ENCODE measurements around the gene GAREM1.
A peak's percentile ranks its signal among the peaks of the same experiment; 100 is the strongest.

GAREM1 gene

DNA sequence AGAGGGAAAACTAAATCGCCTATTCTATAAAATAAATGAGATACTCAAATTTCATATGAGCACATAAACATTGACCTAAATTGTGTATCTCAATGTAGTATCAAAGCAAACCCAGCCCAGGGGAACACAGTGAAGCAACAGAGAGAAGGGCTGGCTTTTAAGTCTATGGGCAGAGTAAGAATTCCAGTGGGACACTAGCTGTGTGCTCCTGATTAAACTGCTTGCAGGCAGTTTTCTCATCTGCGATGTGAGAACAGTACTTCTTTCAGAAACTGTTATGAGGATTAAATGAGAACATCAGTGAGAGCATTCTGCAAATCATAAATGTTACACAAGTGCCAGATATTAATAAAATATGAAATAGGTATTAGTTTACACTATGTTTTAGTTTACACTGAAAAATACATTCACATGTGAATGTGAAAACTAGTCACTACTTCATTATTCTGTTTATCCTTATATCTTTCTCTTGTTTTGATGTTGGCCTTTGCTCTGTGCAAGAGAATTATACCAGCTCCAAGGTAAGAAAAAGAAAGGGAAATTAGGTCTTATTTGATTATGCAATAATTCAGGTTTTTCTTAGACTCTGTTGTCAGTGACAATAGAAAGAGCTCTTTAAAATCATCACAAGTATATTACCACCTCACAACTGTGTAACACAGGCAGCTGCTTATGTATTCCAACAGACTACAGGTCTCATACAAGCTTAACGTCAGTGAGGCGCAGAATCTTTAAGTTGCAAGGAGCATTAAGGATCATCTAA is 47.5 kb downstream of the GAREM1 start:
- no peak for DNase-seq

DNA sequence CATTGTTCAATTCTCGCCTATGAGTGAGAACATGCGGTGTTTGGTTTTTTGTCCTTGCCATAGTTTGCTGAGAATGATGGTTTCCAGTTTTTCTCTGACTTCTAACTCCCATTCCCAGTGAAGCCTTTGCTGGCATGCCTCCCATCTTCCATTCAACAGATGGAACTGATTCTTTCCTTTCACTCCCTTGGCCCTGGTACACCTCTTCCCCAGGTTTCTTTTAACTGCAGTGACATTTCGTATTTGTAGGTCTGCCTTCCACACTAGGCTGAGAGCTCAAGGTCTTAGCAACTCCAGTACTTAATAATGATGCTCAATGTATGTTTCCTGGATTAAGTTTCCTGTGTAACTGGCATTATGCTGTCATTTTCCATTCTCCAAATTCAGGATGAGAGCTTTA is 48.5 kb downstream of the GAREM1 start:
- DNase-seq: no peak

DNA sequence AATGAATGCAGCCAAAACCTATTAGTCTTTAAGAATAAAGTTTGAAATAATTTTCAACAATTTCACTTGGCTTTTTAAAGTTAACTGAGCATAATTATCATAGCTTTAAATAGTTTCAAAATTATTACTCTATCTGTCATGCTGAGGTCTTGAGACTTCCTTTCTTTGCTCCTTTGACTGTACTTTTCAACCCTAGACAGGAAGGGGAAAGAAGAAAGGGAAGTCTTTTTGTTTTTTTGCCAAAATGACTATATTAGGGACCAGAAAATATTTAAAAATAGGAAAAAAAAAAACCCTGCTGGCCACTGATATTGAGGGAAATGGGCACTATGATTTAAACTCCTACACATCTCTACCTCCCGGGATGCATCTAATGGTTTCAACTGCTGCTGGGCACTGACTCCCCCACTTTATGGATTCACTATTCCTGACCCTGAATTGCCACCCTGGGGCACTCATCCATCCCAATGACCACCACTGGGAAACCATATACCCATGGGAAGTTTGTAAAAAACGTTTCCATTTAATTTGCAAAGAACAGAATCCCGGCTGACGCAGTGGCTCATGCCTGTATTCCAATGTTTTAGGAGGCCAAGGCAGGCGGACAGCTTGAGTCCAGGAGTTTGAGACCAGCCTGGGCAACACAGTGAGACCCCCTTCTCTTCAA is 50.5 kb downstream of the GAREM1 start:
- no peak for DNase-seq

DNA sequence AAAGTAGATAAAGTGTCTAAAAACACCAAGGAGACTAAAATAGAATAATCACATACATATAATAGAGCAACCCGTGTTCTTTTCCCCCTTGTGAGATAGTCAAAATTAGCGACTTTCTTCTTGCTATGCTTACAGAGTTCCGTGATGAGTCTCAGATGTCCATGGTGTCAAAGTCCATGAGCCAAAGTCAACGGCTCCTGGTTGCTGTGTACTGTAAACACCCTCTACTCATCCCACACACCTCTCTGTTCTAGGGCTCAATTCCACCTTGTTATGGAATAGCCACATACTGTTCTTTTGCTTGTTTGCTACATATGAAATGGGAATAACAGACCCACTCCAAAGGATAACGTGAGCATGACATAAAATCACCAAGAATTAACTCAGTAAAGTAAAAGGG is 52.5 kb downstream of the GAREM1 start:
- no peak for DNase-seq

DNA sequence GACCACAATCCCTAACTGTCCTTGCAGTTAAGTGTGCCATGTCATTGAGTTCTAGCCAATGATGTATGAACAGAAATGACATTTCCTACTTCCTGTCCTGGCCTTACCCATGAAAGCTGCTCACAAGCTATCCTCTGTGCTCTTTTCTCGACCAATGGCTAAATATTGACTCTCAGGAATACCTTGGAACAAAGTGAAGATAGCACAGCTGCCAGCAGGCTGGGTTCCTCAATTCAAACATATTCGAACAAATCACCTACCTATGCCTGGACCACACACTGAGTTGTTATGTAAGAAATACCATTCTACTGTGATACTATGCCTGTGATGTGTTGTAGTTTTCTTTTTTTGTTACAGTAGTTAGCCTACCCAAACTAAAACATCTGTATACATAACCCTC is 65.1 kb downstream of the GAREM1 start:
- no peak for DNase-seq

DNA sequence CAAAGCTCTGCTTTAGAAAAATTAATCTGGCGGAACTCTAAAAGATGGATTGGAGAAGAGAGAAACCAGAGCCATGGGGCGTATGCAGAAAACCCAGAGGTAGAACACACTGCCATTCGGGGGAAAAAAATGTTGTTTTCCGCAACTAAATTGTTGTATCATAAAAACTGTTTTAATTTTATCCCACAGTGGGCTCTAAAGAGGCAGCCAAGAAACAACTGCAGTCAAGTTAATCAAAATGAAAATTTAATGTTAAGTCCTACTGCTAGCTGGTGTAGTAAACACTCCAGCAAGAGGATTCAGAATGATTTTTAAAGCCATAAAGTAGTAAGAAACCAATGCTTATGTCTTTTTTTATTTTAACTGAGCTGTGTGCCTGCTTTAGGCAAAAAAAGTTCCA is 69.1 kb downstream of the GAREM1 start:
- DNase-seq: no peak

DNA sequence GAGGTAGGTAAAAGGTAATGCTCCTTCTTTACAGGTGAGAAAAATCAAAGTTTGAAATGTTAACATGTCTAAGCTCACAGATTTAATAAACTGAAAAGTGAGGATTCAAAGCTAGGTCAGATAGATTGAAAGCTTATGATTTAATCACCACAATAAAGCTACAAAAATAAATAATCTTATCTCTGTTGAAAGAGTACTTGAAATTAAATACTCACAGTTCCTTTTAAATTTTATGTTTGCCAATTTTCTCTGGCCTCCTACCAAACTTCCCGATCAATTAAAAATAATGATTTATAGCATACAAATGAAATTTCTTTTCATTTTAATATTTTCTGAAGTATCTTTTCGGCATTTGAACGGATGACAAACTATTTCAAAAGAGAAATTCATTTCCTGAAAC is 77.3 kb downstream of the GAREM1 start:
- DNase-seq: no peak

DNA sequence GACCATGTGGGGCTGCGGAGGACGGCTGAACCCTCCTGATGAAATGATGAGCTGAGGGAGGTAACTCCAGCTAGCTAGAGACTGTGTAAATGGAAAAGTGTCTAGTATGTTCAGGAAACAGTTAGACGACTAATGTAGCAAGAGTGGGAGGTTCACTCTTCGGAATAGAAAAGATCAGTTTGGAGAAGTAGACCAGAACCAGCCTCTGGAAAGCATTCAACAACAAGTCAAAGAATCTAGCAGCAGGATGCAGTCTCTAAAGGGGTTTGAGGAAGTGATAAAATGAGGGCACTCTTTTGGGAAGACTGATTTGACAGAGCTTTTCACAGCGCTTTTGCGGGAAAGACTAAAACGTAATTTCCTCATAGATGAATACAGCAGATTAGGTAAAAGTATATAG is 79.6 kb downstream of the GAREM1 start:
- DNase-seq: no peak

DNA sequence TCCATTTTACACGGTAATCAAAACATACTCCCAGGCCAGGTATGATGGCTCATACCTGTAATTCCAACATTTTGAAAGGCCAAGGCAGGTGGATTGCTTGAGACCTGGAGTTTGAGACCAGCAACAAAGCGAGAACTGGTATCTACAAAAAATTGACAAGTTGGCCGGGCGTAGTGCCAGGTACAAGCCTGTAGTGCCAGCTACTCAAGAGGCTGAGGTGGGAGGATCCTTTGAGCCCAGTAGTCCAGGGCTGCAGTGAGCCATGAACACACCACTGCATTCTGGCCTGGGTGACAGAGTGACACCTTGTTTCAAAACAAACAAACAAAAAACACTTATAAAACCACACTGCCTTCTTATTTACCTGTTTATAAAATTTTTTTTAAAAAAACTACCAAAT is 80.8 kb downstream of the GAREM1 start:
- peak; percentile 66 for DNase-seq

DNA sequence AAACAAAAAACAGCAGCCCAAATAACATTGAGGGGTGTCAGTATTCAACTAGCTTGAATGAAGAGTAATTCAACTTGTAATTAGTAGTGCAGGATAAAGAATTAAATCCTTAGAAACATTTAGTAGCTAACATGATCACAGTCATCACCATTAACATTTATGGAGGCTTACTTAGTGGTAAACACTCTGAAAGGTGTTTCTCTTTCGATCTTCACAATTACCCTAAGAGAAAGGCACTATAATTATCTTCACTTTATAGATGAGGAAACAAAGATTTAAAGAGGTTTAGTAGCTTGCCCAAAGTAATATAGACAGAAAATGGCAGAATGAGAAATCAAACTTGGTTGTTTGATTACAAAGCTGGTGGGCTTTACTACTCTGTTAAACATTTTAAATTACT is 81.5 kb downstream of the GAREM1 start:
- DNase-seq: no peak

DNA sequence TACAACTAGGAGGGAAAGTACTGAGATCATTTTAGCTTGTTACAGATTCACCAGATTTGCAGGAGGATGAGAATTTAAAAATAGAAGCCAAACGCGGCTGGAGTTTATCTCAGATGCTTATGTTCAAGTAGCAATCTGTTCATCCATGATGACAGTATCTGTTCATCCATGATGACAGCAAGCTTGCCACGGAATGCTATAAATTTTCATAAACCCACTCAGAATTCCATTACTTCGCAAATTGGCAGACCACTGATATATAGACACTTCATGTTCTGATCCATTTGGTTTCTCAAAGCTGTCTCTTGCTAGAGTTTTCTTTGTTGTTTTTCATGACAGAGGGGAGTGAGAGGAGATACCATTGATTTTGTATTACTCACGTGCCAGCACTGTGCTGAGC is 84.2 kb downstream of the GAREM1 start:
- DNase-seq: no peak

DNA sequence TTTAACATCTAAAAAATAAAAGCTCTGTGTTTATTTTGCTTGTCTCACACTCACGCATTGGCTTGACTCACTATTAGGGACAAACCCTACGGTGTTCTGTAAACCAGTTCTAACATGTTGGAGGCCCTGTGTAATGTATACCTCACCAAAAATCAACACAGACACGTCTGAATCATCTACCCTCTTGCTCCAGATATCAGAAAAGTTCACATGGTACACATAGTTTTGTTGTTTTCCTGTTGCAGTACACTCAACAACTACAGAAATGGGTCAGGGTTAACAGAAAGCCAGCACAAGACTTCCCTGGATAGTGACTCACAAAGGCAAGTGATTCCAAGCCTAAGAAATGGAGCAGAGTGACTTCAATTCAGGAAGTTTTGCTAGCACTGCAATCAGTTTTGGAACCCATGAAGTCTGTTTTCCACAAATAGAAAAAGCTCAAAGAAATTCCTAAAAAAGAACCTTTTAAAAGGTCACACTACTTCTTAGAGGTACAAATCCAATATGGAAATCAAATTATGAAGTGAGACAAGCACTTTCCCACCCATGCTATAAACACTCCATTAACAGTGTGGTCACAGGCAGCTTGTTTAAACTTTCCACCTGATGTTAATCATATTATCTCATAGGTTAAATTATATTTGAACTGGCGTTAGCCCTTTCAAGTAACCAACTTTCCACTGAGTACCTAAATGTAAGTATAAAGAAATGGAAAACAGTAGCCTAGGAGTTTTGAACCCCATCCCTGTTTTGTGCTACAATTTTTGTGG is 87.4 kb downstream of the GAREM1 start:
- DNase-seq: no peak

DNA sequence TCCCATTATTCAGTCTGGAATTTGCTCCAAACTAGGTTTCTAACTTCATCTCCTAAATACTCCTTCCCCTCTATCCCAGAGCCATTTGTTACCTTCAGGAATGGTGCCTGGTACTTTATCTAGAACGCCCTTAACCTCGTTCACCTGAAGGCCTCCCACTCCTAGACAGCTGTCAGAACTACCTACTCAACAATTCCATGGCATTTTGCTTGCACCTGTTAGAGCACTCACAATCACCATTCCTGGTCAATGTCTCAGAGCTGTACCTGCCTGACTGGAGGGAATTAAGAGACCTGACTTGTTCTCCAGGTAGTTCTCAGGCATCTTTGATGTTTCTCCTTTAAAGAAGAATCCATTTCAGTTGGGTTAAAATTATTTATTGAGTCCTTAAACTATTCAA is 88.9 kb downstream of the GAREM1 start:
- no peak for DNase-seq

DNA sequence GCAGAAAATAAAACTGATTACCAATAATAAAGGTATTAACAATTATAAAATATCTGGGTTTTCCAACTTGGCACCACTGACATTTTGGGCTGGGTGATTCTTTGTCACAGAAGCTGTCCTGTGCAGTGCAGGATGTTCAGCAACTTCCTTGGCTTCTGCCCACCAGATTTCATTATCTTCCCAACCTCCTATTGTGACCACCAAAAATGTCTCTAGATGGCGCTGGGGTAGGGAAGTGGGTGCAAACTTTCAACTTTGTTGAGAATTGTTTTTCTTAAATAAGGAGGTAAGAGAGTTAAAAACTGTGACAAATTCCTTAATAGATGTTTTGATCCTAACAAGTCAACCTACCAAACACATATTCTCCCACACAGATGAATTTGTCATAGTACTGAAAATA is 90.1 kb downstream of the GAREM1 start:
- DNase-seq: no peak

DNA sequence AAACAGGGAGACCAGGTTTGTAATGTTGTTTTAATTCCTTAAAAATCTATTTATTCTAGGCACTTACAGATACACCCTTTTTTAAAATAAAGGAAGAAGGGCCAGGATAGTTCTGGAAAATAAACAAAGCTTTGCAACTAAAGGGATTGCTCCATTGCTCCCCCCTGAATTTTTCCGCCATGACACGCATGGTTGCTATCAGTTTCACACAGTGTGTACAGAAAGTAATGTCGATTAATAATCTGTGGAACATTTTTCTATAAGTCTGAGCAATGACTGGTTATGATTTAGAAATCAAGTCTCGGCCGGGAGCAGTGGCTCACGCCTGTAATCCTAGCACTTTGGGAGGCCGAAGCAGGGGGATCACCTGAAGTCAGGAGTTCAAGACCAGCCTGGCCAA is 90.8 kb downstream of the GAREM1 start:
- DNase-seq: no peak

DNA sequence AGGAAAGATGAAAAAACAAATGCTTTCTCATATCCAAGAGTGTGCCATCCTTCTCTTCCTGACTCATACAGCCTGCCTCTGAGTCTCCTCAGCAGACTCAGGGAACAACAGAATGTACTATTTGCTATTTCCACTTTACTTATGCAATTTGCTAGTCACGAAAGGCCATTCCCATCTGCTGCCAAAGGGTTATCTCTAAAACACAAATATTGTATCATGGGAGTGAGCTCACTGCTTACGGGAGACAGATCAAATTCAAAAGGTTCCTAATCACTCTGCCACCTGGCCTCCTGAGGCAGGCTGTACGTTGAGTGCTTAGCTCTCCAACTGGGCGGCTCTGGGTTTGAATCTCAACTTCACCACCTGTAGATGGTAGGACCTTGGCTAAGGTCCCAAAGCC is 92.0 kb downstream of the GAREM1 start:
- peak; percentile 94 for DNase-seq

DNA sequence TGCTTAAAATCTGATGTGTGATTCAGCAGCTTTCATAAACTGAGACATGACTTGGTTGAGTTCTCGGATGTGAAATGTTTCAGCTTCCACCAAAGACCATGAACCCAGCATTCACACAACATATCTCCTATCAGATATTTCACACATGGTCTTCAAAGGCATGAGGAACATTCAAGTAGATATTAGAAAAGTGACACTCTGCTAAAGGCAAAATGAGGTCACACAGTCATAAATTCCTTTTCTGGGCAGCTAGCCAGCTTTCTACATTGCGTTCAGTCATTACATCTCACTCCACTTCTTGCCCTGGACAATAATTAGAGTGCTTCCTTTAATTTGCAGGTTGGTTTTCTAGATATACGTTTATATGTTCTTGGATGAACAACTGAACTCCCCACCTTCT is 96.7 kb downstream of the GAREM1 start:
- peak; percentile 73 for DNase-seq

DNA sequence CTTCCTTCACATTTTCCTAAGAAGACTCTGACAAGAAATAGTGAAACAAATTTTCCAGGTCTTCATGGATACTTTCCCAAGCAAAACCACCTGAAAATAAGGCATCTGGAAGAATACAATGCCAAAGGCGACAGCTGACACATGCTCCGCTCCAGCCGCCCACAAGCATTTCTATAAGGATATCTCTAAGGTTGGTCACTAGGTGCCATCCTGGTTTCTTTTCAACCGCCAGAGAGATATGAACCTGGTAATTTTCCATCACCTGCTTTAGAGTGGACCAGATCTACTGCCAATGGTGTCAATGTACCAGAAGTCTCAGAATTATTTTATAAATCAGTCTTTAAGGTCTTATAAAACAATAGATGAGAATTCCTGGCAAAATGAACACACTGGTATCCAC is 97.2 kb downstream of the GAREM1 start:
- no peak for DNase-seq

DNA sequence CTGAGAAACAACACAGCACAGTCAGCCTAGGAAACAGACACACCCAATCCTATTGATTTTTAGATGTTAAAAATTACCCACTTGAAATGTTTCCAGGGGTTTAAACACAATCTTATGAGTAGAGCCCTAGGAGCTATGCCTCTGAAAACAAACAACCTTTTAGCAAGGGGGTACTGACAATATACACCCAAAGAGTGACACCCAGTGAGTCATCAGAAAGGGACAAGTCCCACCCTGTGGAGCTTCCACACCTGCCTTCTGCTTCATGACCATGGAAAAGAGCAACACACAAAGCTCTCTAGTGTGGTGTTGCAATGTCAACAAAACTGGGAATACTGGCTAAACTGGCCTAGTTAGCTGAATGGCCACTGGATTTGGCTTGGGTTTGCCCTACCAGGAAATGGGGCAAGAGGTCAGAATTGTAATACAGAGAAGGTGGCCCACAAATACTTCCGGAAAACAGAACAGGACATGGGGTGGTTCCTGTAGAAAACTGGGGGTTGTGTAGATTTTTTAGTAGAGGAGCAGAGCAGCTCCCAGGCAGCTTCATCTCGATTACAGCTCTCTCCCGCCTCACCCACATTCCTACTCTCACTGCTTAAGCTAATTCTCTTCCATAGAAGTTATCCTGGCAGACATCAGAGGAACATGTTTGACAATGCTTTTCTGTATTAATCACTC is 98.2 kb downstream of the GAREM1 start:
- DNase-seq: peak; percentile 90

DNA sequence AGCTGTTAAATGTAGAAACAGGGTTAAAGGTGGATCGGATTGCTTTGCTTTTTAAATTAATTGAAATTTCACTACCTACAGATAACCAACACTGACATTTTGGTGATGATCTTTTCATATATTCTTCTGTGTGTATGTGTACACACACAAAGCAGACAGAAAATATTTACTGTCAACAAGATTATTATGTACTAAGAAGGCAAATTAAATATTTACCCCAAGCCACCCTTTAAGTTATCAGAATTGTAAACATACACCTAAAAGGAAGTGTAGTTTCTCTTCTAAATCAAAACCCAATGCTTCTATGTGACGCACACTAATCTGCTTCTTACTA is 98.7 kb downstream of the GAREM1 start:
- no peak for DNase-seq

DNA sequence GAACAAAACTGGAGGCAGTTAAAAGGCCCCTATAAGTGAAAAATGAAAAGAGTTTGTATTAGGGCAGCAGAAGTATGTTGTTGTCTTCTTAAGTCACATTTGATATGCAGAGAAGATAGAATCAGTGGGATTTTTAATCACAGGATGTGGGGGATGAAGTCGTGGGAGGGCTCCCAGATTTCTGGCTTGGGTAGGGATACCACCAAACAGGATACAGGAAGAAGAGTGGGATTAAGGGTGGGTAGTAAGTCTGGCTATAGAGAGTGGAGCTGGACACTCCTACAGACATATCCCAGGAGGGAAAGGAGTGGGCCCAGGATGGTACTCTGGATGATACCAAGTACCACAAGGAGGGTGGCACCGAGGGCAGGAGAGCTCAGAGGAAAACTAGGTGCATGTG is 99.3 kb downstream of the GAREM1 start:
- DNase-seq: no peak

DNA sequence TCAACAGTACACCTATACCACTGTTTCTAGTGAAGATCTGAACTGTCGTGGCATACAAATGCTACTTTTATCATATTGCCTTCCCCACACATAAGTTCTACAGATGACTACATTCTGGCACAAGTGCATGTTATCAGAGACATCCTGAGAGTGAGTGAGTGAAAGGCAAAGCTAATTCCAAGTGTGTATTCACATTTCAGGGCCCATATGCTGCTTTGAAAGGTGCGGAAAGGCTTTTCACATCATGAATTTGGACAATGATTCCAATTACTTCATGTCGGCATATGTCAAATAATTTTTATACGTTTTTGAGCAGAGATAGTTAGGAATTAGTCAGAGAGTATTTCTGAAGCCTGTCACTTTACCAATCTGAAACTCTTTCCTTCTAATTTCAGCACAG is 101.7 kb downstream of the GAREM1 start:
- no peak for DNase-seq

DNA sequence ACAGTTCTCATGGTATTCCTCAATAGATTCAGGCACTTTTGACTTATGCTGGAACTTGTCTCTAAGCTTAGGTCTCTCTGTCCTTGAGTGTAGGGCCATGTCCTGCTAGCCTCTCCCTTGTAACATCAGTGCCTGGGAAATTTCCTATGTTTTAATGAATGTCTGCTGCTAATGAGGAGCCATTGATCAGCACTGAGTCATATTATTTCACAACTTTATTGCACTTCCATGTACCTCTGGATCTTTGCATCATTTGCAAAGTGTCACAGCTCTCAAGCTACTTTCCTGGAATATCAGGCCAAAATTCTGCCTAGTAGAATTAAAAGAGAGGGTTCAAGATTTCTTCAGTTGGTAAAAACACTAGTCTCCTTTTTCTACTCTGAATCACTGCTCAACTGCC is 102.5 kb downstream of the GAREM1 start:
- DNase-seq: no peak
